GM19438 (cell line): ENCODE measurements around the gene DOCK11.
"Not testable (repeated sequence)": the region's sequence is repeated elsewhere in the genome, so short reads cannot be mapped to it uniquely, and the experiment has no call there.

Experiments used
- ATAC-seq: cut with Tn5 transposase; IDR thresholded peaks from one replicate; pipeline ENCODE4 v1.9.1; 2021; ENCODE audit warnings: low read depth; ENCODE audit not compliant: unreplicated experiment

DOCK11 gene

DNA sequence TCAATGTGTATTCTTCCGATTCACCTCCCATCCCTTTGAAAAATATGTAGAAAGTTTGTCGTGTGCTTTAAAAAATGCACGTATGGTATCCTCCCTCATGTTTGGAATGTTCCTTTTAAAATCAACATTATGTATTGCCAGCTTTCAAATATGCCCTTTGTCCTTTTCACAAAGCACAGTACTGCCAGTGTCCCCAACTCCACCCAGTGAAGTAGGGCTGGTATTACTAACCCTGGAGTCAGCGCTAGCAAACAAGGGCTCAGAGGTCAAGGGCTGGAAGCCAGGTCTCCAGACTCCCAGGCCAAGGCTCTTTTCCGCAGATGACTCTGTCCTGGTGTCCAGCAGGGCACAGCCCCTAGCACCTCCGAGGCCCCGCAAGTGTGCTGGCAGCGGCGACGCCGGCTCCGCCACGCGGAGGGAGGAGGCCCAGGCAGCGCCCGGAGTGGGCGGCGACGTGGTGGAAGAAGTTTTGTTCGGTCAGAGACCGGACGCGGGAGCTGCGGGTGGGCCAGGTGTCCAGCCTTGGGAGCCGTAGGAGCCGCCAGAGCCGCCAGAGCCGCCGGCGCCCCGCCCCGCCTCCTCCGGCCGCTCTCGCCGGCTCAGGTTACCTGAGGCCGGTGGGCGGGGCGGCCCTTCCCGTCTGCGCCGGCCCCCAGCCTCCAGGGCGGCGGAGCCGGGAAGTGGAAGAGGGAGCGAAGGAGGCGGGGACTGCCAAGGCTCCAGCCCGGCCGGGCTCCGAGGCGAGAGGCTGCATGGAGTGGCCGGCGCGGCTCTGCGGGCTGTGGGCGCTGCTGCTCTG lies 231.5 kb downstream of the DOCK11 start, which contains the start of gene IL13RA1:
IL13RA1 (plus strand) TSS at position 720 of the 799 bp plus-strand sequence; CDS start at position 753, 33 bp downstream.
- peak; percentile 79 for ATAC-seq

DNA sequence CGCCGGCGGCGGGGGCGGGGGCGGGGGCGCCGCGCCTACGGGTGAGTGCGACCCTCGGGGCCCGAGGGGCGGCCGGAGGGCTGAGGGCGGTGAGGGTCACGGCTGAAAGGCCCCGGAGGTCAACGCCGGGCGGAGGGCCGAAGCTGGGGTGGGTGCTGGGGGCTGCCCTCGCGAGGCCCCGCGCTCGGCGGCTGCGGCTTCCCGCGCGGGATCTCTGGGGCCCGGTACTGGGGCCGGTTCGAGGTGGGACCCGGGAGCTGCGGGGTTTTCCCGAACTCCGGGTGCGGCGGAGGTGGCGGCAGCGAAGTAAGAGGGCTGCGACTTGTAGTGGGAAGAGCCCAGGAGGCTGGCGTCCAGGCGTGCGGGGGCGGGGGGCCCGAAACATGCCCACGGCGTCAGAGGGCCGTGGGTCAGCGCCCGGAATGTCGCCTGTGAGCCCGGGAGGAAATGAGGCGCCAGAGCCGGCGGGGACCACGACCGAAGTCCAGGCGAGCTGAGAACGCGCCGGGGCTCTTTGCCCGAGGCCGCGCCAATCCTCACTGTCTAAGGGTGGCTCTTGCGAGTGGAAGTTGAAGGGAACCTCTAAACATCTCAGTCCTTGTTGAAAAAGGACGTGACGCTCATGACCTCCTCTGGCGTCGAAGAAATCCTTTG lies 232.2 kb downstream of the DOCK11 start:
- peak; percentile 5 for ATAC-seq

- no peak for ATAC-seq
These were observed 233.5 kb downstream of the DOCK11 start for GRCh38 chrX:118729042-118729652.

DNA sequence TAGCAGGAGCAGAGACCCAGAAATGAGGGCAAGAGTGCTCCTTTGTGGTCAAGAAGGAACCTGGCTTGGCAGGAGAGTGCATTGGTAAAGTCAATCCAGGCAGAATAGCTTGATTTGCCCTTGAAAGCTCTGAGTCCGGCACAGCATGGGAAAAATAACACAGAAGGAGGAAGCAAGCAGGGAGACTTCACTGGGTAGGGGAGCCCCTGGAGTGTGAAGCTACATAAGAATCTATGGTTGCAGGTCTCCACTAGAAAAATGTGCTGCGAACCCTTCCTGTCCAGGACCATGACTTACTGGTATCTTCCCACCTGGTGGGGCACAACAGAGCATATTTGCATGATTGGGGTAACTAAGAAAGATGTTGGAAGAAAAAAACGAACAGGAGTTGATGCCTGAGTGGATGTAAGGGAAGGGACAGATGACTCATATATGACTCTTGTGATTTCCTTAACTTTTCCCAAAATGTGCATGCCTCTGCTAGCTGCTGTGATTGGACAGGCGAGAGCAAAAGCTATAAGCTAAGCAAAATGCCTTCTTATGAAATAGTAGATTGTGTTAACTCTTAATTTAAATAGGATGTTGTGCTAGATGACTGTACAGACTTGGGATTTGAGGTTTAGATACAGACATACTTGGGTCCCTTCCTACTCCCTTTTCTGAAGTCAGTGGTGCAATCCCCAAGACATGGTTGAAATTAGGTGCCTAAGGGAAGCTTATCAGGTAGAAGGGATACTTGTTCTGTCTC lies 235.1 kb downstream of the DOCK11 start:
- ATAC-seq = no peak

GRCh38 chrX:118732551-118732950 lies 236.9 kb downstream of the DOCK11 start:
- ATAC-seq = not testable (repeated sequence)

DNA sequence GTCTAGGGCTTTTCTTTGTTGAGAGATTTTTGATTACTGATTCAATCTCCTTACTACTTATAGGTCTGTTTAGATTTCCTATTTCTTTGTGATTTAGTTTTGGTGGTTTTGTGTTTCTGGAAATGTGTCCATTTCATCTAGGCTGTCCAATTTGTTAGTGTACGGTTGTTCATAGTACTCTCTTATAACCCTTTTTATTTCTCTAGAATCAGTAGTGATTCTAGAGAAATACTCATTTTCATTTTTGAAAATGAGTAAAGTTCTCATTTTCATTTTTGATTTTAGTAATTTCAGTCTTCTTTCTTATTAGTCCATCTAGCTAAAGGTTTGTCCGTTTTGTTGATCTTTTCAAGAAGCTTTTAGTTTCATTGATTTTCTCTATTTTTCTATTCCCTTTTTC lies 239.3 kb downstream of the DOCK11 start:
- ATAC-seq = no peak
